Measurements from ENCODE around the gene PCBP4.
"Not testable (repeated sequence)": the region's sequence is repeated elsewhere in the genome, so short reads cannot be mapped to it uniquely, and the experiment has no call there.

PCBP4 gene

GRCh38 chr3:51937611-51938450, 29.4 kb downstream of the PCBP4 start:
- DNase-seq = no peak

GRCh38 chr3:51937014-51937413, 30.2 kb downstream of the PCBP4 start:
- DNase-seq = no peak

- DNase-seq = no peak
These were observed 31.1 kb downstream of the PCBP4 start for GRCh38 chr3:51935886-51936755.

DNA sequence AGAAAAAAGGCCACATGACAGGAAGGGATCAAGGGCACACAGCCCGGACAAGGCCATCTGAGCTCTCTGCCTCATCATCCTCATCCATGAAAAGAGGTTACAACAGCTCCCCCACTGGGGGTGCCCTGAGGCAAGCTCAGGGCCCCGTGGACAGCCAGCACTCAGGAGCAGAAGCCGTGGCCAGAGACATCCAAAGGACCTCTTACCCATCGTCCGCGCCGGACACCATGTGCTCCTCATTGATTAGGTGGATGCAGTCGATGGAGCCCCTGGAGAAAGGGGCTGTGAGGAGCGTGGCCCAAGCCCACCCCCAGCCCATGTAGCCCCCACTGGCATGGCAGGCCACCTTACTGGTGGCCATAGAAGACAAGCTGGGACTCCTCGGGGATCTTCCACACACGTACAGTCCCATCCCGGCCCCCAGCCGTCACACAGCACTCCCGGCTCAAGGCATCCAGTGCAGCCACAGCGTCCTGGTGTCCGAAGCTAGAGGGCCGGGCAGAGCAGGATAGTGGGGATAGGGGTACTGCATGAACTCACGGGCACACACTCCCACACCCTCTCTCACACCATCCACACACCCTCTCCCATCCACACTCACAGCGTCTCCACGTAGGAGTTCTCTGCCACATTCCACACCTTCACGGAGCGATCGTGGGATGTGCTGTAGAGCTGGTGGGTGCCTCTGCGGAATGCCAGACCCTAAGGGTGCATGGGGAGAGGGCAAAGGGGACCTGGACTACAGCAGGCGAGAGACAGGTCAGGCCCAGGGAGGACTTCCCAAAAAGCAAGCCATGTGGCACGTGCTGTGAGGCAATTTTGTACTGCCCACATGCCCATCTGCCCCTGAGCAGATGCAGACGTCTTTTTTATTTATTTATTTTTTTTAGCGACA, 32.0 kb downstream of the PCBP4 start:
- DNase-seq = no peak

GRCh38 chr3:51934139-51934850, 33.0 kb downstream of the PCBP4 start:
- DNase-seq = no peak

- DNase-seq = no peak
These were observed 33.6 kb downstream of the PCBP4 start for GRCh38 chr3:51933471-51934138.

DNA sequence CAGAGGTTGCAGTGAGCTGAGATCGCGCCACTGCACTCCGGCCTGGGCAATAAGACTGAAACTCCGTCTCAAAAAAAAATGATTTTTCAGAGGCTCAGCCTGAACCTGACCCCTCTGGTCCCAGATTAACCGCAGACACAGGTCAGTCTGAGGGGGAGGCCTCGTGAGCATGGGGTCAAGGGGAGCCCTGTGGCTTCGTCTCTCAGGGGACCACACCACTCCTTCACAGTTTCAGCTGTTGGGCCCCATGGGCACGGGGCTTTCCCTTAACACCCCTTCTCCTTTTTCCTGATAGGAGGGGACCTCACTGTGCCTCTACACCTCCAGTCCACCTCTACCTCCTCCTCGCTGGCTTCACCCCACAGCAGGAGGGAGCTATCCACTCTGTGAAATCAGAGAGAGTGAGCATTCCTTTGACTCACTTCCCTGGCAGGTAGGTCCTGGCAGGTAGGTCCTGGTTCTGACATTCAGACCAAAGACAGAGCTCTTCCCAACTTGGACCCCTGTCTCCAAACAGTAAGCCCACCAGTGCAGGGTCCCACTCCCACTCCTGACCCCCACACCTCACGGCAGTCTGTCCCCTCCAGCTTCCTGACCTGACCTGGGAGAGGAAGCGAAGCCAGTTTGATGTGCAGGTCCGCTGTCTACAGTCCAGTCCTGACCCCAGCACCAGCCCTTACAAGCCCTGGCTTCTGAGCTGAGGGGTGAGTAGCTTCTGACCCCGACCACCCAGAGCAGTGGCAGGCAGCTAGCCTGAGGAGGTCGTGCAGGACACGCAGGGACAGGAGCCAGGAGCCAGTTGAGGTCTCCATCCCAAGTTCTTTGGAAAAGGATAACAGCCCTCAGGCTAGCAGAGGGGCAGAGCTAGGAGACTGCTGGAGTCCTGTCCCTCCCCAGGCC, 34.5 kb downstream of the PCBP4 start:
- no peak for DNase-seq

DNA sequence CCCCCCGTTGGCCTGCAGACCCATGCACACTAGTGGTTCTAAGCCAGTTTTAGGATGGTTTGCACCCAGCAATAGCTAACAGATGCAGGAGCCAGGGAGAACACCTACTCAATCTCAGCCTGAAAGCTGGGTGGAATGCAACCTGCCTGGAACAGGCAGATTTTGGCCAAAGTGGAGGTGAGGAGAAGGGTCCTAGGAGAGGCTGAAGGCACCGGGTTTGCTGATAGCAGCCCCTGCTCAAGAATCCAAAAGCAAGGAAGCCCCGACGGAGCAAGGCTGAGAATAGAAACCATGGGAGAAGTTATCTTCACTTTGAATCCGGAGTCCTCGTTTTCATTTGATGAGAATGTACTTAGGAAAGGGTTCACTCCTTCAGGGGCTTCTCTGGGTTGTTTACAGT, 35.5 kb downstream of the PCBP4 start:
- no peak for DNase-seq

DNA sequence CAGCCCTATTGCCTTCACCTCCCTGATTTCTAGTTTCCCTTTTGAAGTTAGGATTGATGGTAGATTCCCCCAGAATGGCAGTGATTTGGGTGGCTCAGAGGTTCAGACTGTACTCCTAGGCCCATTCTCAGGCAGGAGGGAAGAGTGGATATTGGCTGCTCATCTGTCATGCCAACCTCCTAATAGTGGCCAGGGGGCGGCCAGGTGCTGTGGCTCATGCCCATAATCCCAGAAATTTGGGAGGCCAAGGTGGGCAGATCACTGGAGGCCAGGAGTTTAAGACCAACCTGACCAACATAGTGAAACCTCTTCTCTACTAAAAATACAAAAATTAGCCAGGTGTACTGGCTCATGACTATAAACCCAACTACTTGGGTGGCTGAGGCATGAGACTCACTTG, 36.8 kb downstream of the PCBP4 start:
- DNase-seq = no peak

GRCh38 chr3:51929420-51930003, 37.7 kb downstream of the PCBP4 start:
- no peak for DNase-seq

DNA sequence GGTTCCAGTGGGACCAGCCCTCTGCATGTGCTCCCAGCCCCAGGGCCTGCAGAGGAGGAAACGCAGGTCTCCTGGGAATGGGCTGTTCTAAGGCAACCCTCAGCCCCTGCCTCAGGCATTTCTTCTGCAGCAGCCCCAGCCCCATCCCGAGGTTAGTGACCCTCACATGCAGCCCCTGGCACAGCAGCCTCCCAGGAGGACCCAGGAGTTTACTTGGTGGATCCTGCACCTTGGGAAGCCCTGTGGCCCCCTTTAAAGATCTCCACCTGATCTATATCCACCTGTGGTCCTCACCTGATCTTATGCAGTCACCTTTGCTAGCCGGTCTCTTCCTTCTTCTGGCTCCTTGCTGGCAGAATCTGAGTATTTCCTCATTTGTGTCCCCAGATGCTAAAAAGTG, 38.3 kb downstream of the PCBP4 start:
- DNase-seq = not testable (repeated sequence)

GRCh38 chr3:51928438-51928837, 38.8 kb downstream of the PCBP4 start:
- no peak for DNase-seq

GRCh38 chr3:51927061-51927977, 39.9 kb downstream of the PCBP4 start:
- DNase-seq = no peak

DNA sequence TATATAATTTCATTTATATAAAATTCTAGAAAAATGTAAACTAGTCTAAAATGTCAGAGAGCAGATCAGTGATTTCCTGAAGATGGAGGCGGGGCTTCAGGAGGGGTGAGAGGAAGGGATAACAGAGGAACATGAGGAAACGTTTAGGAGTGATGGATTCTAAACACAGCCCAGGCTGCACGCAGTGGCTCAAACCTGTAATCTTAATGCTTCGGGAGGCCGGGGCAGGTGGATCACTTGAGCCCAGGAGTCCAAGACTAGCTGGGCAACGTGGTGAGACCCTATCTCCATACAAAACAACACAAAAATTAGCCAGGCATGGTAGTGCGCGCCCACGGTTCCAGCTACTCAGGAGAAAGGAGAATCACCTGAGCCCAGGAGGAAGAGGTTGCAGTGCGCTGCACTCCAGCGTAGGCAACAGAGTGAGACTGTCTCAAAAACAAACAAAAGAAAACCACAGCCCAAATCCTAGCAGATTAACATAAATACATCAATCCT, 46.1 kb downstream of the PCBP4 start:
- DNase-seq = no peak

GRCh38 chr3:51916418-51916817, 50.8 kb downstream of the PCBP4 start:
- no peak for DNase-seq

DNA sequence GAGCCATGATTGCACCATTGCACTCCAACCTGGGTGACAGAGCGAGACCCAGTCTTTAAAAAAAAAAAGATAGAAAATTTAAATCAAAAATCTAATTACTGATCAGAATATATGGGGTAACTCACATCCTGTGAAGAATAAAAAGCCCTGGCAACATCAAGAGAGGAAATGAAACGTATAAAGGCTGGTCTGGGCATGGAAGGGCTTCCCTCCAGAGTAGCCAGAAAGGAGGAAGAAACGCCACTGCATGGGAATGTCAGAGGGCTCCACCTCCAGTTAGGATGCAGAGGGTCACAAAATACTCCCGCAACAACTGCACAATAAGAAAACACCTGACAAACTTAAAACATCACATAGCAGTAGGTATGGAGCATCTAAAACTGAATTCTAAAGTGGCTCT, 59.2 kb downstream of the PCBP4 start:
- DNase-seq = no peak
